ENCODE results near the gene TMEM213.

The TMEM213 gene, protein sequence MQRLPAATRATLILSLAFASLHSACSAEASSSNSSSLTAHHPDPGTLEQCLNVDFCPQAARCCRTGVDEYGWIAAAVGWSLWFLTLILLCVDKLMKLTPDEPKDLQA

DNA sequence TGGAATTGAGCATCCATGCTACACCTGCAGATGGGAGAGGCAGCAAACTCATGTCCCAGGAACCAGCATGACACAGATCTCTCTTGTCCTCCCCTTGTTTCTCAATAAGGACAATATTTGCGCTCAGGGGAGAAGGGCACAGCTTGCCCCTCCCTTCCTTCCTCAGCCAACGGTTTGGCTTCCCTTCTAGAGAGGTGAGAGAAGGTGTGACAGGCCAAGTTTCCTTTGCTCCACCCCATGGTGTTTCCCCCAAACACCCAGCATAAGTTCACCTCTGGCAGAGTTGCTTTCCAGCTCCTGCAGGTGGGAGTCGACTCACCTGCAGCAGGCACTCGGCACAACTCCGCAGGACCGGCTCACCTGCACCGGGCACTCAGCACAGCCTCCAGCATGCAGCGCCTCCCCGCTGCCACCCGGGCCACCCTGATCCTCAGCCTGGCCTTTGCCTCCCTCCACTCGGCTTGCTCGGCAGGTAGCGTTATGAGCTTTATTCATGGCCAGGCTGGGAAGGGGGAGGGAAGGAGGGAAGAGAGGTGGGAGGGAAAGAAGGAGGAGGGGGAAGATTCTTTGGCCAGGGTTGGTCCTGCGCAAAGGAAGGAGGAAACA lies at the start of gene TMEM213, which contains the start of gene ATP6V0A4:
TMEM213 (plus strand) TSS at position 280 of the 606 bp plus-strand sequence; CDS start at position 391, 111 bp downstream.
ATP6V0A4 (minus strand) TSS at position 482 of the 606 bp plus-strand sequence. CDS start 26,949 bp downstream, outside the sequence.
- no peaks in the 10 kb centered on the region for H3F3A ChIP-seq (ENCODE audit: control insufficient read depth, insufficient read depth)
- H3K4me2 ChIP-seq (ENCODE audit: low read length) = no peak within 1 kb of the TSS
- no peaks in the 10 kb centered on the region for H3K4me1 ChIP-seq (ENCODE audit: control insufficient read depth, low read length)
- no peaks in the 10 kb centered on the region for H3K9me2 ChIP-seq (replicated peaks; ENCODE audit: control insufficient read depth, low read length)
- H3K36me3 ChIP-seq (ENCODE audit: control insufficient read depth, low read length) = no peaks in the 10 kb centered on the region
- TF ChIP-seq, protein P1, sequence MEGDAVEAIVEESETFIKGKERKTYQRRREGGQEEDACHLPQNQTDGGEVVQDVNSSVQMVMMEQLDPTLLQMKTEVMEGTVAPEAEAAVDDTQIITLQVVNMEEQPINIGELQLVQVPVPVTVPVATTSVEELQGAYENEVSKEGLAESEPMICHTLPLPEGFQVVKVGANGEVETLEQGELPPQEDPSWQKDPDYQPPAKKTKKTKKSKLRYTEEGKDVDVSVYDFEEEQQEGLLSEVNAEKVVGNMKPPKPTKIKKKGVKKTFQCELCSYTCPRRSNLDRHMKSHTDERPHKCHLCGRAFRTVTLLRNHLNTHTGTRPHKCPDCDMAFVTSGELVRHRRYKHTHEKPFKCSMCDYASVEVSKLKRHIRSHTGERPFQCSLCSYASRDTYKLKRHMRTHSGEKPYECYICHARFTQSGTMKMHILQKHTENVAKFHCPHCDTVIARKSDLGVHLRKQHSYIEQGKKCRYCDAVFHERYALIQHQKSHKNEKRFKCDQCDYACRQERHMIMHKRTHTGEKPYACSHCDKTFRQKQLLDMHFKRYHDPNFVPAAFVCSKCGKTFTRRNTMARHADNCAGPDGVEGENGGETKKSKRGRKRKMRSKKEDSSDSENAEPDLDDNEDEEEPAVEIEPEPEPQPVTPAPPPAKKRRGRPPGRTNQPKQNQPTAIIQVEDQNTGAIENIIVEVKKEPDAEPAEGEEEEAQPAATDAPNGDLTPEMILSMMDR (IDR thresholded peaks at IDR 0.05; ENCODE audit: low read depth, low read length, poor library complexity, severe bottlenecking) = no peak
- no peak for TF ChIP-seq EZH2phosphoT487 (IDR thresholded peaks at IDR 0.05; ENCODE audit: borderline replicate concordance, low read length)
- H3K27ac ChIP-seq (ENCODE audit: low read depth, low read length) = no peak within 1 kb of the TSS
- H3K4me3 ChIP-seq (ENCODE audit: low read length) = no peak within 1 kb of the TSS
- no peaks in the 10 kb centered on the region for H3K79me2 ChIP-seq (ENCODE audit: control insufficient read depth, low read length)
- H3K9me3 ChIP-seq (ENCODE audit: control insufficient read depth, insufficient read depth, low read length) = no peaks in the 10 kb centered on the region
- H4K20me1 ChIP-seq (ENCODE audit: control insufficient read depth, insufficient read depth, low read depth, low read length) = no peaks in the 10 kb centered on the region
- H3K27me3 ChIP-seq (ENCODE audit: control insufficient read depth, low read length) = no peaks in the 10 kb centered on the region

DNA sequence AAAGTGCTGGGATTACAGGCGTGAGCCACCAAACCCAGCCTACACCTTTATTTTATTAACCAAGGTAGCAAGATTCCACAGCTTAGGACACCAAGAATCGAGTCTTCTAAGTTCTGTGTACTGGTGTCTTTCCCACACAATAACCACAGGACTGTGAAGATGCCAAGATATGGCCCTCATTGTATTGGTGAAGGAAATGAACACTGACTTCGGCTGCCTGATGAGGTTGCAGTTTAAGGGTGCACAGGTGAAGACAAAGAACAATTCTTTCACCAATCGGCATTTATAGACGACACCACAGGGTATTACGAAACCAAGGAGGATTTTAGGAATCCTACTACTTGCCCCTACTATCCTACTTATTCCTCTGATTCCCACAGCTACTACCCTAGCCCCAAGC lies 49.1 kb upstream of the TMEM213 start:
- no peaks in the 10 kb centered on the region for H3F3A ChIP-seq (ENCODE audit: control insufficient read depth, insufficient read depth)
- no peaks in the 10 kb centered on the region for H3K9me2 ChIP-seq (replicated peaks; ENCODE audit: control insufficient read depth, low read length)
- H3K36me3 ChIP-seq (ENCODE audit: control insufficient read depth, low read length) = no peaks in the 10 kb centered on the region
- H3K27ac ChIP-seq (ENCODE audit: low read depth, low read length) = no peak overlapping the region
- H3K9me3 ChIP-seq (ENCODE audit: control insufficient read depth, insufficient read depth, low read length) = no peaks in the 10 kb centered on the region
- H3K4me1 ChIP-seq (ENCODE audit: control insufficient read depth, low read length) = no peaks in the 10 kb centered on the region
- H3K27me3 ChIP-seq (ENCODE audit: control insufficient read depth, low read length) = no peaks in the 10 kb centered on the region
- no peak overlapping the region for H3K4me2 ChIP-seq (ENCODE audit: low read length)
- no peaks in the 10 kb centered on the region for H4K20me1 ChIP-seq (ENCODE audit: control insufficient read depth, insufficient read depth, low read depth, low read length)
- no peak overlapping the region for H3K4me3 ChIP-seq (ENCODE audit: low read length)
- H3K79me2 ChIP-seq (ENCODE audit: control insufficient read depth, low read length) = no peaks in the 10 kb centered on the region
- TF ChIP-seq, protein P1 (IDR thresholded peaks at IDR 0.05; ENCODE audit: low read depth, low read length, poor library complexity, severe bottlenecking) = no peak
- no peak for TF ChIP-seq EZH2phosphoT487 (IDR thresholded peaks at IDR 0.05; ENCODE audit: borderline replicate concordance, low read length)

DNA sequence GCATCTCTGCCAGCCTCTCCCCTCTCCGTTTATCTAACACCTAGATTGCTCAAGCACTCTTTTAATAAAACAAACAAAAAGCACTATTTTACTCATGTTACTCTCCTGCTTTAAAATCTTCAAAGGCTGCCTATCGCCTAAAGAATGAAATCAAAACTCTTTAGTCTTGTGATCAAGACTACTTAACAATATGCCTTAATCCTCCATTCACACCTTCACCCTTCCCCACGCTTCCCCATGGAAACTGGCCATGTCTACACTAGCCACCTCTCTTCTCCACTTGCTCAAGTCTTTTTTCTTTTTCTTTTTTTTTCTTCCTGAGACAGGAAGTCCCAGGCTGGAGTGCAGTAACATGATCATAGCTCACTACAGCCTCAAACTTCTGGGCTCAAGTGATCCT lies 47.8 kb upstream of the TMEM213 start:
- Histone ChIP-seq H4K20me1 (ENCODE audit: control insufficient read depth, insufficient read depth, low read depth, low read length) (no peaks in the 10 kb centered on the region), H3K4me2 (ENCODE audit: low read length) (no peak overlapping the region), H3K27ac (ENCODE audit: low read depth, low read length) (no peak overlapping the region), H3K4me3 (ENCODE audit: low read length) (no peak overlapping the region), H3K9me3 (ENCODE audit: control insufficient read depth, insufficient read depth, low read length) (no peaks in the 10 kb centered on the region), H3K4me1 (ENCODE audit: control insufficient read depth, low read length) (no peaks in the 10 kb centered on the region), H3F3A (ENCODE audit: control insufficient read depth, insufficient read depth) (no peaks in the 10 kb centered on the region), H3K36me3 (ENCODE audit: control insufficient read depth, low read length) (no peaks in the 10 kb centered on the region), H3K79me2 (ENCODE audit: control insufficient read depth, low read length) (no peaks in the 10 kb centered on the region), H3K9me2 (replicated peaks; ENCODE audit: control insufficient read depth, low read length) (no peaks in the 10 kb centered on the region), H3K27me3 (ENCODE audit: control insufficient read depth, low read length) (no peaks in the 10 kb centered on the region)
- no peak for TF ChIP-seq EZH2phosphoT487 (IDR thresholded peaks at IDR 0.05; ENCODE audit: borderline replicate concordance, low read length)
- TF ChIP-seq, protein P1 (IDR thresholded peaks at IDR 0.05; ENCODE audit: low read depth, low read length, poor library complexity, severe bottlenecking) = no peak

Measured in DOHH2 (cell line).